ENCODE data around the gene CDCA4. TPM values are rescaled to one million over a fixed set of nuclear protein-coding genes. Genes with fewer than 3 reads are reported as not detected.

CDCA4 gene
- total RNA-seq, 1 experiment from 2014 or later = 25.2 TPM

- H3K9me3 ChIP-seq (ENCODE audit: low read length) = no peaks in the 10 kb centered on the region
- no peak for DNase-seq
- H3K27me3 ChIP-seq (ENCODE audit: low read length) = no peaks in the 10 kb centered on the region
- no peaks in the 10 kb centered on the region for H4K20me1 ChIP-seq (ENCODE audit: insufficient read depth, low read depth, low read length)
- H3K79me2 ChIP-seq (ENCODE audit: low read length) = no peaks in the 10 kb centered on the region
- H3K9ac ChIP-seq (ENCODE audit: low read length) = no peak overlapping the region
- H3K27ac ChIP-seq (ENCODE audit: low read length) = no peak overlapping the region
- no peak overlapping the region for H3K4me3 ChIP-seq (ENCODE audit: low read length)
- H3K4me1 ChIP-seq (ENCODE audit: low read length) = peaks cover 6% of the 10 kb centered on the region
- H3K9me2 ChIP-seq (replicated peaks; ENCODE audit: insufficient read depth, low read length) = no peaks in the 10 kb centered on the region
- no peaks in the 10 kb centered on the region for H3K36me3 ChIP-seq (ENCODE audit: insufficient read depth, low read length)
- no peak overlapping the region for H3K4me2 ChIP-seq (ENCODE audit: low read depth, low read length, poor library complexity, severe bottlenecking)
- H2AFZ ChIP-seq (ENCODE audit: low read length) = no peak overlapping the region
These were observed 39.2 kb upstream of the CDCA4 start for GRCh38 chr14:105059925-105060565.

DNA sequence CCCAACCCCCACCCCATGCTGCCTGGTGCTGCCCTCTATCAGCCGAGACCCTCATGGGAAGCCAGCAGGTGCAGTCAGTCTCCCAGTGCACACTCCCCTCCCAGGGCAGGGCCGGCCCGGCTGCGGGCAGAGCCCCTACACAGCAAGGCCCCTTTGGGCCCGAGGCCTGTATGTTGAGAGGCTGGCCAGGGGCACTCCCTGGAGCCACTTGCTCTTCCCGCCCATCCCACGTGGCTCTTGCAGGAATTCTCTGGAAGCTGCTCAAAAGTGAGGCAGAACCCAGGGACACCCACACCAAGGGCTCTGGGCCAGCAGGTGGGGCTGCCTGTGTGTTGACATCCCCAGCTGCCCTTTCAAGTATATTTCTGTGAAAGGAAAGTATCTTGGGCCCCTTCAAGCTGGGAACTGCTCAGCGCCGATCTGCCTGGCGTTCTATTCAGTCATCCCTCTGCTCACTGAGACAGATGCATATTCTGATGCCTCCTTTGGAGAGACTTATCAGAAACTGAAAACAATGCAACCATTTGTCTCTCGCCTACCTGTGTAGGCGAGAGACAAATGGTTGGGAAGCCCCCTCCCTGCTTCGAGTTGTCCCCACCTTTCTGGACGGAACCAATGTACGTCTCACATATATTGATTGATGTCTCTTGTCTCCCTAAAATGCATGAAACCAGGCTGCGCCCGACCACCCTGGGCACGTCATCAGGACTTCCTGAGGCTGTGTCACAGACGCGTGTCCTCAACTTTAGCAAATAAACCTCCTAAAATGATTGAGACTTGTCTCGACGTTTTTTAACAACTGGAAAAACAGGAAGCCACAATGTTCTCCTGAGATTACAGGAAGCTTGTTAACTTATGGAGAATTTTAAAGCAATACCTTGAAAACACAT is 38.4 kb upstream of the CDCA4 start:
- no peaks in the 10 kb centered on the region for H4K20me1 ChIP-seq (ENCODE audit: insufficient read depth, low read depth, low read length)

GRCh38 chr14:105058521-105059034 is 37.7 kb upstream of the CDCA4 start:
- Histone ChIP-seq H3K9me3 (ENCODE audit: low read length) (no peaks in the 10 kb centered on the region), H3K4me3 (ENCODE audit: low read length) (no peak overlapping the region), H4K20me1 (ENCODE audit: insufficient read depth, low read depth, low read length) (no peaks in the 10 kb centered on the region), H3K27ac (ENCODE audit: low read length) (no peak overlapping the region), H3K36me3 (ENCODE audit: insufficient read depth, low read length) (no peaks in the 10 kb centered on the region), H3K9me2 (replicated peaks; ENCODE audit: insufficient read depth, low read length) (no peaks in the 10 kb centered on the region), H3K79me2 (ENCODE audit: low read length) (no peaks in the 10 kb centered on the region), H2AFZ (ENCODE audit: low read length) (no peak overlapping the region), H3K27me3 (ENCODE audit: low read length) (no peaks in the 10 kb centered on the region), H3K4me2 (ENCODE audit: low read depth, low read length, poor library complexity, severe bottlenecking) (no peak overlapping the region), H3K9ac (ENCODE audit: low read length) (no peak overlapping the region), H3K4me1 (ENCODE audit: low read length) (peaks cover 6% of the 10 kb centered on the region)
- DNase-seq = no peak

More for the DNA sequence above, 38.4 kb upstream of the CDCA4 start:
- DNase-seq = no peak
- Histone ChIP-seq H3K4me2 (ENCODE audit: low read depth, low read length, poor library complexity, severe bottlenecking) (no peak overlapping the region), H3K9me3 (ENCODE audit: low read length) (no peaks in the 10 kb centered on the region), H3K27ac (ENCODE audit: low read length) (no peak overlapping the region), H3K27me3 (ENCODE audit: low read length) (no peaks in the 10 kb centered on the region), H3K9me2 (replicated peaks; ENCODE audit: insufficient read depth, low read length) (no peaks in the 10 kb centered on the region), H2AFZ (ENCODE audit: low read length) (no peak overlapping the region), H3K79me2 (ENCODE audit: low read length) (no peaks in the 10 kb centered on the region), H3K4me1 (ENCODE audit: low read length) (peaks cover 6% of the 10 kb centered on the region), H3K9ac (ENCODE audit: low read length) (no peak overlapping the region), H3K4me3 (ENCODE audit: low read length) (no peak overlapping the region), H3K36me3 (ENCODE audit: insufficient read depth, low read length) (no peaks in the 10 kb centered on the region)

GRCh38 chr14:105056303-105056831 is 35.5 kb upstream of the CDCA4 start:
- Histone ChIP-seq H3K9ac (ENCODE audit: low read length) (no peak overlapping the region), H2AFZ (ENCODE audit: low read length) (no peak overlapping the region), H3K4me3 (ENCODE audit: low read length) (no peak overlapping the region), H3K27me3 (ENCODE audit: low read length) (no peaks in the 10 kb centered on the region), H3K27ac (ENCODE audit: low read length) (no peak overlapping the region), H3K9me2 (replicated peaks; ENCODE audit: insufficient read depth, low read length) (no peaks in the 10 kb centered on the region), H3K9me3 (ENCODE audit: low read length) (no peaks in the 10 kb centered on the region), H3K36me3 (ENCODE audit: insufficient read depth, low read length) (no peaks in the 10 kb centered on the region), H3K79me2 (ENCODE audit: low read length) (no peaks in the 10 kb centered on the region), H3K4me2 (ENCODE audit: low read depth, low read length, poor library complexity, severe bottlenecking) (no peak overlapping the region), H3K4me1 (ENCODE audit: low read length) (peaks cover 6% of the 10 kb centered on the region), H4K20me1 (ENCODE audit: insufficient read depth, low read depth, low read length) (no peaks in the 10 kb centered on the region)
- no peak for DNase-seq

DNA sequence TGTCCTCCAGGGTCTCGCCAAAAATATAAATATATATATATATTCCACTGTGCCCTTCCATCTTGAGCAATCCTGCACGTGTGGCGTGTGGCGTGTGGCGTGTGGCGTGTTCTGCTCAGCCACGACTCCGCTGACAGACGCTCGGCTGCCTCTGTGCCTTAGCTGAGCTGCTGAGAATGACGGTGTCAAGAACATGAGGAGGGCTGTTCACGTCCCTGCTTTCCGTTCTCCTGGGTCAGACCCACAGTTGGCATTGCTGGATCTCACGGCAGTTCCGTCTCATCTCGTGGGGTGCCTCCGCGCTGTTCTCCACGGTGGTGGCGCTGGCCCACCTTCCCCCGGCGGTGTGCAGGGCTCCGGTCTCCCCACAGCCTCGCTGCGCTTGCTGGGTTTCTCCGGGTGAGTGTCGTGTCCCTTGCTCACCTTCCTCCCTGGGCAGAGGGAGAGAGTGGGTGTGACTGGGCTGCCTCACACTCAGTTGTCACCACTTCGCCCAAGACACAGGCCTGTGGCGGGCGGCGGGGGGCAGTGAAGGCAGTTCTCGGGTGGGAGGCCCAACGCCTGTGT is 34.9 kb upstream of the CDCA4 start:
- H3K4me1 ChIP-seq (ENCODE audit: low read length) = peaks cover 3% of the 10 kb centered on the region
- H2AFZ ChIP-seq (ENCODE audit: low read length) = no peak overlapping the region
- no peak overlapping the region for H3K9ac ChIP-seq (ENCODE audit: low read length)
- H3K36me3 ChIP-seq (ENCODE audit: insufficient read depth, low read length) = no peaks in the 10 kb centered on the region
- no peak overlapping the region for H3K4me2 ChIP-seq (ENCODE audit: low read depth, low read length, poor library complexity, severe bottlenecking)
- DNase-seq = peak; percentile 30
- no peaks in the 10 kb centered on the region for H3K79me2 ChIP-seq (ENCODE audit: low read length)
- no peaks in the 10 kb centered on the region for H4K20me1 ChIP-seq (ENCODE audit: insufficient read depth, low read depth, low read length)
- H3K4me3 ChIP-seq (ENCODE audit: low read length) = no peak overlapping the region
- no peaks in the 10 kb centered on the region for H3K9me2 ChIP-seq (replicated peaks; ENCODE audit: insufficient read depth, low read length)
- no peaks in the 10 kb centered on the region for H3K27me3 ChIP-seq (ENCODE audit: low read length)
- no peaks in the 10 kb centered on the region for H3K9me3 ChIP-seq (ENCODE audit: low read length)
- H3K27ac ChIP-seq (ENCODE audit: low read length) = no peak overlapping the region

GRCh38 chr14:105055334-105055733 is 34.5 kb upstream of the CDCA4 start:
- Histone ChIP-seq H3K27me3 (ENCODE audit: low read length) (no peaks in the 10 kb centered on the region), H3K27ac (ENCODE audit: low read length) (no peak overlapping the region), H3K9ac (ENCODE audit: low read length) (no peak overlapping the region), H3K79me2 (ENCODE audit: low read length) (no peaks in the 10 kb centered on the region), H3K4me1 (ENCODE audit: low read length) (no peaks in the 10 kb centered on the region), H3K4me2 (ENCODE audit: low read depth, low read length, poor library complexity, severe bottlenecking) (no peak overlapping the region), H3K4me3 (ENCODE audit: low read length) (no peak overlapping the region), H3K9me2 (replicated peaks; ENCODE audit: insufficient read depth, low read length) (no peaks in the 10 kb centered on the region), H3K36me3 (ENCODE audit: insufficient read depth, low read length) (no peaks in the 10 kb centered on the region), H3K9me3 (ENCODE audit: low read length) (no peaks in the 10 kb centered on the region), H2AFZ (ENCODE audit: low read length) (no peak overlapping the region), H4K20me1 (ENCODE audit: insufficient read depth, low read depth, low read length) (no peaks in the 10 kb centered on the region)
- no peak for DNase-seq

DNA sequence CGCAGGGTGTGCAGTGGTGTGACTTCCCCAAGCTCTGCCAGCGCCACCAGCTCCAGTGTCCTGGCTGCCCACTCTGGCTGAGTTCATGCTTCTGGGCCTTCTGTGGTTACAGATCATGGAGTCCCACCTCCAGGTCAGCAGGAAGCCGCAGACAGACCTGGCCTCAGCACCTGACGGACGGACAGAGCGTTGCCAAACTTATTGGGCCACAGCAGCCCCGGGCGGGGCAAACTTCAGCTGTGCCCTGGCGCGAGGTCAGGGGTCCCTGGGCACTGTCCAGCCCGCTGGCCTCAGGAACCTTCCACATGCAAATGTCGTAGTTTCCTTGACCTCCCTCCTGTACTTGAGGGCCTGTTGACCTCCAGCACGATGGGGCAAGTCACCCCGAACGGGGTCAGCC is 33.1 kb upstream of the CDCA4 start:
- Histone ChIP-seq H2AFZ (ENCODE audit: low read length) (no peak overlapping the region), H3K9ac (ENCODE audit: low read length) (no peak overlapping the region), H3K9me2 (replicated peaks; ENCODE audit: insufficient read depth, low read length) (no peaks in the 10 kb centered on the region), H3K79me2 (ENCODE audit: low read length) (no peaks in the 10 kb centered on the region), H3K27ac (ENCODE audit: low read length) (no peak overlapping the region), H3K27me3 (ENCODE audit: low read length) (no peaks in the 10 kb centered on the region), H3K9me3 (ENCODE audit: low read length) (no peaks in the 10 kb centered on the region), H4K20me1 (ENCODE audit: insufficient read depth, low read depth, low read length) (no peaks in the 10 kb centered on the region), H3K4me3 (ENCODE audit: low read length) (no peak overlapping the region), H3K4me1 (ENCODE audit: low read length) (no peaks in the 10 kb centered on the region), H3K4me2 (ENCODE audit: low read depth, low read length, poor library complexity, severe bottlenecking) (no peak overlapping the region), H3K36me3 (ENCODE audit: insufficient read depth, low read length) (no peaks in the 10 kb centered on the region)
- no peak for DNase-seq

DNA sequence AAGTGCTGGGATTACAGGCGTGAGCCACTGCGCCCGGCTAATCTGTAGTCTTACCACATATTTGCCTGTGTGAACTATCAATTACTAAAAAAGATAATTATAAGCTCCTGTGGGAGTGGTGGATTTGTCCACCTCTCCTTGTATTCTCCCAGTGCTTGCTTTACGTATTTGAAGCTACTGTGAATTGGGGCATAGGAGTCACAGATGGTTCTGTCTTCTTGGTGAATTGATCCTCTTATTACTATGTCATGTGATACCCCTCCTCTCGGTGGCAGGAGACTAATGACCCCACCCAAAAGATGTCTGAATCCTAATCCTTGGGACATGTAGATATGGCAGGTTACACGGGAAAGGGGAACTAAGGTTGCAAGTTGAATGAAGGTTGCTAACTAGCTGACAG is 32.5 kb upstream of the CDCA4 start:
- no peaks in the 10 kb centered on the region for H3K36me3 ChIP-seq (ENCODE audit: insufficient read depth, low read length)
- no peaks in the 10 kb centered on the region for H3K79me2 ChIP-seq (ENCODE audit: low read length)
- no peak overlapping the region for H3K4me3 ChIP-seq (ENCODE audit: low read length)
- H3K4me2 ChIP-seq (ENCODE audit: low read depth, low read length, poor library complexity, severe bottlenecking) = no peak overlapping the region
- no peaks in the 10 kb centered on the region for H3K9me3 ChIP-seq (ENCODE audit: low read length)
- no peak overlapping the region for H2AFZ ChIP-seq (ENCODE audit: low read length)
- H3K4me1 ChIP-seq (ENCODE audit: low read length) = no peaks in the 10 kb centered on the region
- DNase-seq = no peak
- H3K27me3 ChIP-seq (ENCODE audit: low read length) = no peaks in the 10 kb centered on the region
- H3K9ac ChIP-seq (ENCODE audit: low read length) = no peak overlapping the region
- no peaks in the 10 kb centered on the region for H3K9me2 ChIP-seq (replicated peaks; ENCODE audit: insufficient read depth, low read length)
- H4K20me1 ChIP-seq (ENCODE audit: insufficient read depth, low read depth, low read length) = no peaks in the 10 kb centered on the region
- no peak overlapping the region for H3K27ac ChIP-seq (ENCODE audit: low read length)

All from Karpas-422 (cell line).